MV-4-11 (cell line): ENCODE data around the gene FAM199X.
A peak's percentile ranks its signal among the peaks of the same experiment; 100 is the strongest.
"Not testable (repeated sequence)": the region's sequence is repeated elsewhere in the genome, so short reads cannot be mapped to it uniquely, and the experiment has no call there.

Experiments
- DNase-seq: peaks from one replicate; lab custom pipeline; 2025; lab: John Stamatoyannopoulos, UW

The FAM199X gene

DNA sequence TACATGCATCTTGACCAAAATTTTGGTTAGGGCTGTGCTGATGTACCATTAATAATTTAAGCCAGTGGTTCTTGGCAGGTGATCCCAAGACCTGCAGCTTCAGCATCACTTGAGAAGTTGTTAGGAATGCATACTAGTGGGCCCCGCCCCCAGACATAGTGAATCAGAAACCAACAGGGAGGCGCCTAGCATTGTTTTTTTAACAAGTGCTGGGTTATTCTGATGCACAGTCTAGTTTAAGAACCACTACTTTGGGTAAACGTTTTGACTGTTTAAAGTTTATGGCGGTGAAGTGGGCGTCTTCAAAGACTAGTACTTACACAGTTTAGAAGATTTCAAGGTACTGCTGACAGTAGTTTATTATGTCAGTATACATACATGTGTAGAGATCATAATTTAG lies 23.6 kb downstream of the FAM199X start:
- no peak for DNase-seq

DNA sequence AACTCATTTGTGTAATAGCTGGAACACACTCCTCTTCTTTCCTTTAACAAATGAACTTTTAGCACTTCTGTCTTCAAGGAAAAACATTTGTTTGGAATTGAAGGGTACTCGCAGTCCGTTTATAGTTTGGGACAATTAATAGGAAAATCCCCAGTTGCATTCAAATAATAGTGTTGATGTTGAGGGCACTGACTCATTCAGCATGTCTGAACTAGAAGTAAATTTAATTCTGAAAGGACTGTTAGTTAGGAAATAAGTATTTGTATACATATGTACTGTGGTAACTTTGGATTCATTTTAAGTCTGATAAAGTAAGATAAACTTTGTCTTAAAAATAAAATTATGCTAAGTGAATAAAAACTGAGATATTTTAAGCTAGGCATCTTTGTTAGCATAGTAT lies 27.2 kb downstream of the FAM199X start:
- DNase-seq = no peak

DNA sequence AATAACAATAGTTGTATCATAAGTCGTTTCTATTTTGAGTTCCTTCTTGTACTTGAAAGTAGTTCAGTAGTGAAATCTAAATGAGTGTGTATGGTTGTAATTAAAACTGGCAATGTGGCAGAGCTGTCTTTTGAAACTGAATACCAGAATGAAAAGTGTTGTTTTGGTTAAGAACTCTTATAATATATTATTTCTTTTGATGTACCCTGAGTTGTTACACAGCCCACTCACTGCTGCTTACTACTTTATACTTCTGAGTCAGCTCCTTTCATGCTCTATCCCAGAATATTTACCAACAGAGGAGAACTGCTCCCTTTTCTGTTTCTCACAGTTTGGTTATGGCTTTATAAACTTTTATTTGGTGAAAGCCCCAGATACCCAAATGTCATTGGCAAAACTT lies 28.8 kb downstream of the FAM199X start:
- no peak for DNase-seq

DNA sequence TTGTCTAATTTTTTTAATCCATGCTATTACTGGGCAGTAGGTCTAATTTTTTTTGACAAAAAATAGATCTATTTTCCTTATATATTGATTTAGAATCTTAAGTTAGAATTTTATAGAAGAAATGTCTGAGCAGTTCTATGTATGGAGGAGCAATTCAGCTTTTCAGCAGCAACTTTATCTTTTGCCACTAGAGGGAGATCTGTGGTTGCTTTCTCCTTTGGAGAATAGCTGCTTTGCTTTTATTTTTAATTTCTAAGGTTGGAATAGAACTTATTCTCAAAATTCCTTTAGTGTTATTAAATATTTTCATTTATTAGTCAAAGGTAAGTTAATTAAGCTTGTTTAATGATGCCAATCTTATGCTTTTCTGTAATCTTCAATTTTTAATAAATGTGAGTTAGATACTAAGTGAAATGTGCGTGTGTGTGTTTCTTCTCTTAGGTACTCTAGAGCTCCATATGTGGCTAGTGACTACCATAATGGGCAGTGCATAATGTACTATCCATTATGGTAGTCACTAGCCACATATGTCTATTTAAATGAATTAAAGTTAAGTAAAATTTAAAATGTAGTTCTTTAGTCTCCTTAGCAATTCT lies 29.3 kb downstream of the FAM199X start:
- peak; percentile 0 for DNase-seq

DNA sequence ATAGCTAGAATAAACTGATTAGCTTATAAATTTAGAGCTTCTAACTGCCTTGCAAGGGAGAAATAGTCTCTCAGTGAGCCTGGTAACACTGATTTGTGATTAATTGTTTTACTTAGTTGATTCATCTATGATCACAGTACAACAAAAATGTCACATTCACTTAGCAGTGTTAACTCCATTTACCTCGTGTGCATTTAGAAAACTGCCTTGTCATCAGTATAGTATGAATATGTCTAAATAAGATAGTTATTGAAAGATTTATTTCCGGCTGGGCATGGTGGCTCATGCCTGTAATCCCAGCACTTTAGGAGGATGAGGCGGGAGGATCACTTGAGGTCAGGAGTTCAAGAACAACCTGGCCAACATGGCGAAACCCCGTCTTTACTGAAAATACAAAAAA lies 39.3 kb downstream of the FAM199X start:
- DNase-seq = no peak

DNA sequence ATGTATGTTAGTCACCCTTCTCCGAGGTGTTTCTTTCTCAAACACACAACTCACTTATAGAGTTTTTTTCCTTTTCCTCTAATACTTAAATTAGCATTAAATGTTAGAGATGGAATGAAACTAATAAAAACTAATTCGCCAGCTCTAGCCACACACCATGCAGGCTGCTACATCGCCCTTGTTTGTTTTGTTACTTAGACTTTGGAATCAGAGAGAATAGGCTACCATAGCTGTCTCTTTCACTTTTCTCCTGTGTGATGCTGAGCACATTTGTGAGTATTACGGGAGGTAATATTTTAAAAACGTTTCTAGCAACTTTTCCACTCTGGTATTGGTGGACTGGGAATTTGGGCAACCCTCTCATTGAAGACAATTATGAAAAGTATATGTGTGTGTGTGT lies 44.9 kb downstream of the FAM199X start:
- DNase-seq = no peak

DNA sequence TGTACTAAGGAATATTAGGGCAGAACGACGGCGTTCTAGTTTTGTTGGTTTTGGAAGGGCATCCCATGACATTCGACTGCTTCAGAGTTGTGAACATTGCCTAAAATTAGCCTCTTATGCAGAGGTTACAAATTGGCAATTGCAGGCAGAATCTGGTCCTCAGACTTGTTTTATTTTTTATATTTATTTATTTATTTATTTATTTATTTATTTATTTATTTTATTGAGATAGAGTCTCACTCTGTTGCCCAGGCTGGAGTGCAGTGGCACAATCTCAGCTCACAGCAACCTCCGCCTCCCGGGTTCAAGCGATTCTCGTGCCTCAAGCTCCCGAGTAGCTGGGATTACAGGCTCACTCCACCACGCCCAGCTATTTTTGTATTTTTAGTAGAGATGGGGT lies 63.8 kb downstream of the FAM199X start:
- not testable (repeated sequence) for DNase-seq
